Anterior cingulate cortex (tissue), 58 donors: Measurements from ENCODE around the gene CARS2.
"Not testable (repeated sequence)": the region's sequence is repeated elsewhere in the genome, so short reads cannot be mapped to it uniquely, and the experiment has no call there.

Source experiments
- DNase-seq, 58 donors: peaks; one replicate each; lab custom pipeline; 2025; lab: John Stamatoyannopoulos, UW

The CARS2 gene

GRCh38 chr13:110705826-110706569 is at the start of gene CARS2:
TSS of gene CARS2 (minus strand) at chr13:110706116. CDS start at chr13:110706093, 23 bp downstream.
- DNase-seq: peak; percentile 50 to 93 (median 88)

GRCh38 chr13:110748271-110748670 is 42.4 kb upstream of the CARS2 start:
- DNase-seq: no peak

- no peak for DNase-seq
Observed at GRCh38 chr13:110746438-110746837, 40.5 kb upstream of the CARS2 start.

- DNase-seq: no peak
Observed at GRCh38 chr13:110743687-110744086, 37.8 kb upstream of the CARS2 start.

- DNase-seq: no peak
Observed at GRCh38 chr13:110737555-110737954, 31.6 kb upstream of the CARS2 start.

- DNase-seq: no peak
Observed at GRCh38 chr13:110734561-110734960, 28.6 kb upstream of the CARS2 start.

GRCh38 chr13:110731072-110731471 is 25.2 kb upstream of the CARS2 start:
- DNase-seq: no peak

GRCh38 chr13:110726726-110727125 is 20.8 kb upstream of the CARS2 start:
- no peak for DNase-seq

- DNase-seq: not testable (repeated sequence)
Observed at GRCh38 chr13:110726153-110726552, 20.2 kb upstream of the CARS2 start.

GRCh38 chr13:110723598-110723997 is 17.7 kb upstream of the CARS2 start:
- no peak for DNase-seq

GRCh38 chr13:110722971-110723370 is 17.1 kb upstream of the CARS2 start:
- no peak for DNase-seq

- DNase-seq: no peak
Observed at GRCh38 chr13:110719036-110719710, 13.3 kb upstream of the CARS2 start.

- DNase-seq: peak in 2 of 58 donors; percentile 11 to 39
Observed at GRCh38 chr13:110716247-110716515, 10.3 kb upstream of the CARS2 start.

GRCh38 chr13:110715395-110716246 is 9.7 kb upstream of the CARS2 start:
- peak; percentile 77 to 100 (median 99) for DNase-seq

GRCh38 chr13:110714797-110715394 is 9.0 kb upstream of the CARS2 start:
- peak in 50 of 58 donors; percentile 25 to 81 (median 62) for DNase-seq

- peak in 51 of 58 donors; percentile 12 to 79 (median 54) for DNase-seq
Observed at GRCh38 chr13:110713981-110714796, 8.3 kb upstream of the CARS2 start.

- DNase-seq: no peak
Observed at GRCh38 chr13:110713642-110713952, 7.7 kb upstream of the CARS2 start, which contains the start of gene ING1. TSS of gene ING1 (plus strand) at chr13:110713700. CDS start at chr13:110714150, 450 bp downstream.

GRCh38 chr13:110712849-110713641 is 7.1 kb upstream of the CARS2 start:
- DNase-seq: peak; percentile 93 to 100 (median 99)
